SU-DHL-6 (cell line): ENCODE data around the gene SETD2.

ENCODE experiments used
- H2AFZ ChIP-seq: fragments of 200-600 bp; sonication (generic); 2 replicates; pipeline ENCODE4 v1.6.1; 2014; ENCODE audit warnings: low read depth, mild to moderate bottlenecking, moderate library complexity, mixed read lengths, antibody characterized with exemption, low read length; ENCODE audit not compliant: severe bottlenecking
- H3F3A ChIP-seq: fragments of 200-600 bp; shearing (Covaris generic); 2 replicates; pipeline ENCODE4 v1.6.0; 2016; ENCODE audit warnings: antibody characterized with exemption, mild to moderate bottlenecking; ENCODE audit not compliant: insufficient read depth
- H3K27ac ChIP-seq: fragments of 200-600 bp; sonication (generic); 2 replicates; pipeline ENCODE4 v1.5.1; 2016; ENCODE audit warnings: low read depth, mild to moderate bottlenecking, low read length, moderate library complexity, mixed read lengths
- H3K27me3 ChIP-seq: fragments of 200-600 bp; sonication (generic), shearing (Covaris generic); 2 replicates; pipeline ENCODE4 v1.6.0; 2014; ENCODE audit warnings: mild to moderate bottlenecking, low read length
- H3K36me3 ChIP-seq: fragments of 200-600 bp; sonication (generic); 2 replicates; pipeline ENCODE4 v1.6.1; 2014; ENCODE audit warnings: mild to moderate bottlenecking, low read length, mixed read lengths
- H3K4me2 ChIP-seq: fragments of 300-600, 200-600 bp; shearing (Covaris generic), sonication (generic); 2 replicates; pipeline ENCODE4 v1.6.0; 2014; ENCODE audit warnings: low read length, low read depth, mild to moderate bottlenecking; ENCODE audit not compliant: poor library complexity, severe bottlenecking
- H3K4me3 ChIP-seq: fragments of 200-600 bp; sonication (generic); 2 replicates; pipeline ENCODE4 v1.5.1; 2014; ENCODE audit warnings: antibody characterized with exemption, low read length, mild to moderate bottlenecking, mixed read lengths; ENCODE audit not compliant: insufficient read depth, poor library complexity, severe bottlenecking
- H3K79me2 ChIP-seq: fragments of 200-600 bp; sonication (generic); 2 replicates; pipeline ENCODE4 v1.6.1; 2014; ENCODE audit warnings: mild to moderate bottlenecking, low read length, moderate library complexity; ENCODE audit not compliant: insufficient read depth
- H3K9ac ChIP-seq: fragments of 200-600 bp; sonication (generic); 2 replicates; pipeline ENCODE4 v1.7.0; 2014; ENCODE audit warnings: mild to moderate bottlenecking, low read length
- H3K9me2 ChIP-seq: fragments of 200-600 bp; sonication (generic); replicated peaks from 2 replicates; pipeline ENCODE4 v1.6.1; 2014; ENCODE audit warnings: low read length; ENCODE audit not compliant: insufficient read depth
- H3K9me3 ChIP-seq: fragments of 200-600 bp; sonication (generic); 2 replicates; pipeline ENCODE4 v1.6.1; 2014; ENCODE audit warnings: low read length, mixed read lengths; ENCODE audit not compliant: insufficient read depth
- H4K20me1 ChIP-seq: fragments of 200-600 bp; sonication (generic); 2 replicates; pipeline ENCODE4 v1.6.1; 2014; ENCODE audit warnings: low read depth, mild to moderate bottlenecking, antibody characterized with exemption, low read length, moderate library complexity, mixed read lengths
- CTCF ChIP-seq: fragments of 200-600 bp; sonication (generic); IDR thresholded peaks from one replicate; pipeline ENCODE4 v1.5.1; 2017; ENCODE audit warnings: antibody characterized with exemption, mild to moderate bottlenecking, low read length, moderate library complexity; ENCODE audit not compliant: insufficient read depth, poor library complexity, severe bottlenecking
- EZH2phosphoT487 ChIP-seq: fragments of 200-600 bp; sonication (generic), shearing (Covaris generic); conservative IDR thresholded peaks from 2 replicates; pipeline ENCODE4 v1.6.1; 2018; ENCODE audit warnings: mild to moderate bottlenecking, antibody characterized with exemption, low read length, moderate library complexity, mixed read lengths

Gene SETD2

GRCh38 chr3:47012342-47013230, 151.3 kb downstream of the SETD2 start:
- Histone ChIP-seq H3F3A (peaks cover 9% of the 10 kb centered on the region), H3K9ac (no peak overlapping the region), H4K20me1 (no peaks in the 10 kb centered on the region), H3K36me3 (peaks cover 5% of the 10 kb centered on the region; the same call in 1 of the 2 replicates), H3K9me3 (no peaks in the 10 kb centered on the region), H3K27me3 (no peaks in the 10 kb centered on the region), H3K4me2 (no peak overlapping the region), H3K9me2 (no peaks in the 10 kb centered on the region), H3K4me3 (no peak overlapping the region), H2AFZ (no peak overlapping the region), H3K27ac (no peak overlapping the region), H3K79me2 (no peaks in the 10 kb centered on the region)
- TF ChIP-seq CTCF (no peak), EZH2phosphoT487 (no peak)

- Histone ChIP-seq H3K4me2 (no peak overlapping the region), H3K27ac (peak overlapping the region; percentile 20), H2AFZ (no peak overlapping the region), H3K36me3 (no peaks in the 10 kb centered on the region), H4K20me1 (no peaks in the 10 kb centered on the region), H3K27me3 (no peaks in the 10 kb centered on the region), H3K79me2 (no peaks in the 10 kb centered on the region), H3K9ac (no peak overlapping the region), H3K9me3 (no peaks in the 10 kb centered on the region), H3F3A (peaks cover 9% of the 10 kb centered on the region), H3K4me3 (no peak overlapping the region), H3K9me2 (no peaks in the 10 kb centered on the region)
- TF ChIP-seq EZH2phosphoT487 (no peak), CTCF (no peak)
Observed at GRCh38 chr3:47011371-47011770, 152.5 kb downstream of the SETD2 start.

GRCh38 chr3:47010910-47011309, 153.0 kb downstream of the SETD2 start:
- H3K9ac ChIP-seq: no peak overlapping the region
- H3K27me3 ChIP-seq: no peaks in the 10 kb centered on the region
- H2AFZ ChIP-seq: no peak overlapping the region
- H3K4me3 ChIP-seq: no peak overlapping the region
- peaks cover 9% of the 10 kb centered on the region for H3F3A ChIP-seq
- no peak overlapping the region for H3K27ac ChIP-seq
- H3K4me2 ChIP-seq: no peak overlapping the region
- H3K79me2 ChIP-seq: no peaks in the 10 kb centered on the region
- no peaks in the 10 kb centered on the region for H4K20me1 ChIP-seq
- no peaks in the 10 kb centered on the region for H3K9me3 ChIP-seq
- no peak for TF ChIP-seq EZH2phosphoT487
- TF ChIP-seq CTCF: no peak
- no peaks in the 10 kb centered on the region for H3K36me3 ChIP-seq
- H3K9me2 ChIP-seq: no peaks in the 10 kb centered on the region
